Spinal cord (tissue), 10 donors: Measurements from ENCODE around the gene SNAP47. TPM values are rescaled to one million over a fixed set of nuclear protein-coding genes. Genes with fewer than 3 reads are reported as not detected.

Source experiments
- DNase-seq, 6 donors: peaks; one replicate each; pipeline versions ENCODE4 v3.0.0 to v3.0.0-alpha.2; 2013 to 2015; ENCODE audit warnings: low spot score in 6 of 6, low read depth in 4 of 6
- H3K27ac ChIP-seq: one replicate; pipeline ENCODE4 v1.5.1; 2013; ENCODE audit warnings: low read depth, low read length, control low read depth
- H3K27me3 ChIP-seq: one replicate; pipeline ENCODE4 v1.6.1; 2013; ENCODE audit warnings: low read length; ENCODE audit not compliant: control insufficient read depth, insufficient read depth
- H3K36me3 ChIP-seq: one replicate; pipeline ENCODE4 v1.6.1; 2013; ENCODE audit warnings: low read length; ENCODE audit not compliant: control insufficient read depth, insufficient read depth
- H3K4me1 ChIP-seq: one replicate; pipeline ENCODE4 v1.6.1; 2013; ENCODE audit warnings: low read length; ENCODE audit not compliant: control insufficient read depth, insufficient read depth
- H3K4me3 ChIP-seq: one replicate; pipeline ENCODE4 v1.5.1; 2013; ENCODE audit warnings: low read depth, low read length, control low read depth
- H3K9me3 ChIP-seq: one replicate; pipeline ENCODE4 v1.6.1; 2013; ENCODE audit warnings: low read length; ENCODE audit not compliant: control insufficient read depth, insufficient read depth
- WGBS: methylation state at CpG from one replicate; pipeline ENCODE4 v1.1.5; 2013; ENCODE audit warnings: missing lambda C conversion rate; ENCODE audit not compliant: insufficient coverage; 5-methylcytosine and 5-hydroxymethylcytosine counted together
- polyA plus RNA-seq, 2 donors: library from polyadenylated mRNA; unstranded; fragments of 120-200 nt; gene quantifications; one replicate each; pipeline ENCODE4 v1.2.1, GENCODE V29; 2013; ENCODE audit not compliant: insufficient read length in 2 of 2
- total RNA-seq, 2 donors: library from RNA; depleted of rRNA in 1 of 2; stranded (reverse); fragments of 120-200 nt in 1 of 2; fragments of >200 nt in 1 of 2; gene quantifications; one replicate each; pipeline versions ENCODE4 v1.2.3 to v1.2.4, GENCODE V29; 2013 to 2014
- donor health status: healthy.

The SNAP47 gene
- total and polyA plus RNA-seq, 4 donors = 53.8 to 66.4 (median 58.3) TPM

DNA sequence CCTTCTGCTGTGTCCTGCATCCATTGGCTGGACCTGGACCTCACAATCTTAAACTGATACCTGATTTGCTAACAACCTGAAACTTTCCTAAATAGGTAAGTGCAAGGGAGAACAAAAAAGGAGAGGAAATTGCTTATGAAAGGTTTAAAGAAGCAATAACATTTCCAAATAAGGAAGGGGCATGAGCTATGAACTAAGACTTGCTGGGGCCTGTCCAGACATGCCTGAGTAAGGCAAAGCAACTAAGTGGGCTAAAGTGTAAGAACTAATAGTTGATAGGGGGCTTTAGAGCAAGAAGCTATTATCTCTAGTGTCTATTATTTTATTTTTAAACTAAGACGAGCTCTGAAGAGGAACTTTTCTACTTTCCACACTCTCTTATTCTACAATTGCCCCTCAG, 11.8 kb upstream of the SNAP47 start:
- Histone ChIP-seq H3K36me3 (no peaks in the 10 kb centered on the region), H3K4me3 (no peak overlapping the region), H3K27me3 (no peaks in the 10 kb centered on the region), H3K9me3 (peaks cover 3% of the 10 kb centered on the region), H3K27ac (no peak overlapping the region), H3K4me1 (peaks cover 9% of the 10 kb centered on the region)
- no peak for DNase-seq
- no CpG with 5 or more reads among the region's 1 CpG for WGBS

GRCh38 chr1:227725046-227725445, 10.2 kb upstream of the SNAP47 start:
- no peaks in the 10 kb centered on the region for H3K36me3 ChIP-seq
- 44% methylated on average over 1 of the region's 2 CpGs for WGBS
- no peak overlapping the region for H3K27ac ChIP-seq
- no peak for DNase-seq
- H3K9me3 ChIP-seq = peaks cover 2% of the 10 kb centered on the region
- peaks cover 24% of the 10 kb centered on the region for H3K4me1 ChIP-seq
- no peaks in the 10 kb centered on the region for H3K27me3 ChIP-seq
- H3K4me3 ChIP-seq = no peak overlapping the region

DNA sequence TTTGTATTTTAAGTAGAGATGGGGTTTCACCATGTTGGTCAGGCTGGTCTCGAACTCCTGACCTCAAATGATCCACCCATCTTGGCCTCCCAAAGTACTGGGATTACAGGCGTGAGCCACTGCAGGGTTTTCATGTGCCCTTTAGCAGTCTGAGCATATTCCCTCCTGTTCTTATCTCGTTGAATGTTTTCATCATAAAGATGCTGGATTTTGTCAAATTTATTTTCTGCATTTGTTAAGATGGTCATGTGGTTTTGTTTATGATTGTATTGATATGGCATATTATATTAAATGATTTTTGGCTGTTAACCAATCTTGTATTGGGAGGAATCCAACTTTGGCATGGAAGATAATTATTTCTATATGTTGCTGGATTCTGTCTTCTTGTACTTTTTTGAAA, 8.9 kb upstream of the SNAP47 start:
- no peaks in the 10 kb centered on the region for H3K9me3 ChIP-seq
- H3K27me3 ChIP-seq = no peaks in the 10 kb centered on the region
- H3K4me1 ChIP-seq = peaks cover 34% of the 10 kb centered on the region
- no peak overlapping the region for H3K27ac ChIP-seq
- no peak overlapping the region for H3K4me3 ChIP-seq
- WGBS = no CpG with 5 or more reads among the region's 3 CpGs
- H3K36me3 ChIP-seq = peaks cover 9% of the 10 kb centered on the region
- no peak for DNase-seq

- Histone ChIP-seq H3K4me1 (peaks cover 34% of the 10 kb centered on the region), H3K36me3 (peaks cover 17% of the 10 kb centered on the region), H3K4me3 (no peak overlapping the region), H3K27me3 (no peaks in the 10 kb centered on the region), H3K27ac (no peak overlapping the region), H3K9me3 (no peaks in the 10 kb centered on the region)
- WGBS = 89% methylated on average over 6 of the region's 6 CpGs
- no peak for DNase-seq
Measured at GRCh38 chr1:227726924-227727599, 8.2 kb upstream of the SNAP47 start.

- 0% methylated on average over 33 of the region's 51 CpGs for WGBS
- H3K27ac ChIP-seq = peak overlapping the region; percentile 15
- H3K27me3 ChIP-seq = no peaks in the 10 kb centered on the region
- H3K9me3 ChIP-seq = no peaks in the 10 kb centered on the region
- H3K36me3 ChIP-seq = peaks cover 29% of the 10 kb centered on the region
- DNase-seq = peak in 2 of 6 donors; percentile 76 to 87
- H3K4me3 ChIP-seq = peak overlapping the region; percentile 51
- peaks cover 34% of the 10 kb centered on the region for H3K4me1 ChIP-seq
Measured at GRCh38 chr1:227728059-227728891, 7.0 kb upstream of the SNAP47 start.

DNA sequence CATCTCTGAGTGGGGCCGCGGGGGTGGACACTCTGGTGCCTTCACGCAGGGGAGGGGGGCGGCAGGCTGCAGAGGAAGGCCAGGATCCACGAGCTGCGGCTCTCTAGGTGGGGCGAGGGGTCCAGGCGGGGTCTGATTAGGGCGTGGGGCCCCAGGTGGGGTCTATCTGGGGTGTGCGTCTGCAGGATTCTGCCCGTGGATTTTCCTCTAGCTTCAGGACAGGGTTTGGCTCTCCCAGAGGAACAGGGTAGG, 6.4 kb upstream of the SNAP47 start:
- Histone ChIP-seq H3K4me1 (peaks cover 37% of the 10 kb centered on the region), H3K9me3 (no peaks in the 10 kb centered on the region), H3K36me3 (peaks cover 34% of the 10 kb centered on the region), H3K4me3 (peak overlapping the region; percentile 51), H3K27ac (peak overlapping the region; percentile 15), H3K27me3 (no peaks in the 10 kb centered on the region)
- no peak for DNase-seq
- WGBS = 5% methylated on average over 11 of the region's 11 CpGs

DNA sequence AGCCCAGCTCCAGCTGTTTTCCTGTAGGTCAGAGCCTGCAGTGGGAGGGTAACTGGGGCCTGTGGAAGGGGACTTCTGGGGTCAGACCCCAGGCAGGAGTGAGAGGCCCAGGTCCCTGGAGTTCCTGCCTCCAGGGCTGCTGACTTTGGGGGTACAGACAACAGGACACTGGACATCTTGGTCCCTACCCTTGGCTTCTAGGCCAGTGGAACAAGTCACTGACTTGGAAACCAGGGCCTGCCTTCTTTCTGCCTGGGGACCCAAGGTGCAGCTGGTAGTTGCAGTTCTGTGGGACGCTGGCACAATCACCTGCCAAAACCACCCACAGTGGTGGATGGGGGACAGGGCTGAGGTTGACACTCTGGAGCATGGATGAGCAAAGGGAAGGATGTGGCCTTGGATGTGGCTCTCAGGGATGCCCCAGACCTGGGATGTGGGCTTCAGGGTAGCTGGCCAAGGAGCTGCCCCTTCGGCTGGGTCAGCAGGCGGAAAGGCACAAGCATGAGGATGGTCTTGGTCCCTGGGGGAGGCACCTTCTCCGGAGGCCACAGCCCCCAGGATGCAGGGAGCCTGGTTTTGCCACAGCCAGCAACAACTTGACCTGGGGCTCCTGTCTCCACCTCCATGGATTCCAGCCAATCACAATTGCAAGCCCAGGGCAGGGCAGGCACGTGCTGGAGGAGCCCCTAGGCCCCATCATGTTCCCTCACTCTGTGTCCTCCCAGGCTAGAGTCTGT, 5.9 kb upstream of the SNAP47 start:
- H3K4me3 ChIP-seq = peak overlapping the region; percentile 51
- no peak overlapping the region for H3K27ac ChIP-seq
- peaks cover 36% of the 10 kb centered on the region for H3K36me3 ChIP-seq
- WGBS = 51% methylated on average over 5 of the region's 5 CpGs
- H3K9me3 ChIP-seq = no peaks in the 10 kb centered on the region
- H3K27me3 ChIP-seq = no peaks in the 10 kb centered on the region
- DNase-seq = no peak
- peaks cover 42% of the 10 kb centered on the region for H3K4me1 ChIP-seq

GRCh38 chr1:227729881-227730629, 5.2 kb upstream of the SNAP47 start:
- Histone ChIP-seq H3K9me3 (no peaks in the 10 kb centered on the region), H3K27ac (no peak overlapping the region), H3K4me3 (no peak overlapping the region), H3K4me1 (peaks cover 46% of the 10 kb centered on the region), H3K36me3 (peaks cover 36% of the 10 kb centered on the region), H3K27me3 (no peaks in the 10 kb centered on the region)
- DNase-seq = peak in 2 of 6 donors; percentile 52 to 62
- 54% methylated on average over 11 of the region's 13 CpGs for whole genome bisulfite sequencing

GRCh38 chr1:227730630-227731151, 4.5 kb upstream of the SNAP47 start:
- Histone ChIP-seq H3K27me3 (no peaks in the 10 kb centered on the region), H3K36me3 (peaks cover 36% of the 10 kb centered on the region), H3K9me3 (no peaks in the 10 kb centered on the region), H3K27ac (no peak overlapping the region), H3K4me3 (no peak overlapping the region), H3K4me1 (peaks cover 47% of the 10 kb centered on the region)
- DNase-seq = no peak
- 70% methylated on average over 16 of the region's 16 CpGs for WGBS
